A549 (cell line): ENCODE results near the gene COIL. TPM values are rescaled to one million over a fixed set of nuclear protein-coding genes. Genes with fewer than 3 reads are reported as not detected.

Experiments
- ATAC-seq, 2 experiments: fragments of 200-7000 bp in 1 of 2; fragments of >200 bp in 1 of 2; cut with Nextera tagmentation in 1 of 2; cut with Tn5 transposase in 1 of 2; 3 replicates each; pipeline versions ENCODE4 v1.8.0 to v1.9.1; 2018 to 2020; ENCODE audit warnings: mild to moderate bottlenecking in 1 of 2, moderate library complexity in 1 of 2
- CTCF ChIA-PET: fragments of 300-600 bp; sonication (Branson Sonifier 250); formaldehyde crosslinking; extraction: SDS; loops from one replicate; lab custom pipeline; 2021; ENCODE audit warnings: antibody characterized with exemption, inconsistent platforms; lab: Yijun Ruan, JAX
- POLR2A ChIA-PET: fragments of 350-600 bp; formaldehyde crosslinking; extraction: SDS; loops from one replicate; lab custom pipeline; 2021; ENCODE audit warnings: antibody characterized with exemption, inconsistent platforms; lab: Yijun Ruan, JAX
- DNase-seq, 2 experiments: peaks; one replicate each; pipeline versions ENCODE4 v3.0.0 to v3.0.0-alpha.2; 2011 to 2016; ENCODE audit warnings: low read depth in 1 of 2, low spot score in 1 of 2
- FAIRE-seq: peaks from 2 replicates; lab custom pipeline; 2011; peaks lifted over from hg19 to GRCh38; lab: Jason Lieb, UNC
- H3K27ac ChIP-seq, 2 experiments: fragments of >200 bp; sonication (Bioruptor Twin); formaldehyde crosslinking; 3 replicates each; pipeline ENCODE4 v1.5.1; 2016 to 2017
- H3K4me1 ChIP-seq: fragments of >200 bp; sonication (Bioruptor Twin); formaldehyde crosslinking; 3 replicates; pipeline ENCODE4 v1.6.1; 2016
- H3K4me2 ChIP-seq: fragments of >200 bp; sonication (Bioruptor Twin); formaldehyde crosslinking; 3 replicates; pipeline ENCODE4 v1.6.1; 2016
- H3K4me3 ChIP-seq: fragments of >200 bp; sonication (Bioruptor Twin); formaldehyde crosslinking; 3 replicates; pipeline ENCODE4 v1.5.1; 2016
- H3K9me3 ChIP-seq: fragments of >200 bp; sonication (Bioruptor Twin); formaldehyde crosslinking; 3 replicates; pipeline ENCODE4 v1.6.1; 2016
- EP300 ChIP-seq, 2 experiments: fragments of >200 bp; sonication (Bioruptor Twin); formaldehyde crosslinking; IDR thresholded peaks; 2 replicates in 1 of 2; 3 replicates in 1 of 2; pipeline ENCODE4 v1.6.1; 2016 to 2017
- ESRRA ChIP-seq: fragments of 150-350 bp; IDR thresholded peaks from 2 replicates; pipeline ENCODE4 v1.6.1; 2014; ENCODE audit warnings: mild to moderate bottlenecking, low read length, borderline replicate concordance
- FOSB ChIP-seq: fragments of 250-450 bp; sonication (Bioruptor Pico); IDR thresholded peaks from 2 replicates; pipeline ENCODE4 v1.5.0; 2020; ENCODE audit warnings: mild to moderate bottlenecking, moderate library complexity
- FOXS1 ChIP-seq: fragments of 250-450 bp; sonication (Bioruptor Pico); IDR thresholded peaks from 2 replicates; pipeline ENCODE4 v1.5.0; 2020; ENCODE audit warnings: mild to moderate bottlenecking, moderate library complexity
- GATA3 ChIP-seq: IDR thresholded peaks from 2 replicates; pipeline ENCODE4 v1.6.1; 2012; ENCODE audit warnings: borderline replicate concordance
- HOXB5 ChIP-seq: fragments of 250-450 bp; sonication (Bioruptor Pico); IDR thresholded peaks from 2 replicates; pipeline ENCODE4 v1.5.0; 2020; ENCODE audit warnings: mild to moderate bottlenecking, moderate library complexity
- MAZ ChIP-seq: fragments of 150-350 bp; IDR thresholded peaks from 2 replicates; pipeline ENCODE4 v1.6.1; 2014; ENCODE audit warnings: antibody characterized with exemption, low read depth, low read length, borderline replicate concordance
- MYC ChIP-seq: IDR thresholded peaks from 2 replicates; pipeline ENCODE4 v1.6.1; 2012; ENCODE audit warnings: mild to moderate bottlenecking, inconsistent platforms, low read length, improper control_type of control experiment, borderline replicate concordance
- NR3C1 ChIP-seq: fragments of >200 bp; sonication (Bioruptor Twin); formaldehyde crosslinking; IDR thresholded peaks from 3 replicates; pipeline ENCODE4 v1.6.1; 2017
- PHF8 ChIP-seq: fragments of 200-600 bp; sonication (generic); IDR thresholded peaks from 2 replicates; pipeline ENCODE4 v1.6.1; 2016; ENCODE audit warnings: low read depth, mild to moderate bottlenecking, antibody characterized with exemption, moderate library complexity, borderline replicate concordance
- POLR2A ChIP-seq: IDR thresholded peaks from 2 replicates; pipeline ENCODE4 v1.6.1; 2012; ENCODE audit warnings: mild to moderate bottlenecking, low read length
- RAD21 ChIP-seq, 2 experiments: fragments of >200 bp in 1 of 2; sonication (Bioruptor Twin) in 1 of 2; formaldehyde crosslinking in 1 of 2; IDR thresholded peaks in 1 of 2; conservative IDR thresholded peaks in 1 of 2; 2 replicates in 1 of 2; 3 replicates in 1 of 2; pipeline ENCODE4 v1.6.1; 2012 to 2018; ENCODE audit warnings: inconsistent platforms in 1 of 2
- RARB ChIP-seq: fragments of 250-450 bp; sonication (Bioruptor Pico); IDR thresholded peaks from 2 replicates; pipeline ENCODE4 v1.8.0; 2021; ENCODE audit warnings: mild to moderate bottlenecking, moderate library complexity
- RCOR1 ChIP-seq: fragments of 150-350 bp; IDR thresholded peaks from 2 replicates; pipeline ENCODE4 v1.6.1; 2014; ENCODE audit warnings: antibody characterized with exemption, low read length, low read depth
- RFX5 ChIP-seq: fragments of 450-650 bp; IDR thresholded peaks from 2 replicates; pipeline ENCODE4 v1.7.1; 2014; ENCODE audit warnings: antibody characterized with exemption, mild to moderate bottlenecking, moderate library complexity
- RNF2 ChIP-seq: fragments of 200-600 bp; sonication (generic); IDR thresholded peaks from 2 replicates; pipeline ENCODE4 v1.6.1; 2016; ENCODE audit warnings: low read depth, mild to moderate bottlenecking, antibody characterized with exemption, moderate library complexity, borderline replicate concordance
- SMC3 ChIP-seq: fragments of >200 bp; sonication (Bioruptor Twin); formaldehyde crosslinking; IDR thresholded peaks from 3 replicates; pipeline ENCODE4 v1.6.1; 2018; ENCODE audit warnings: inconsistent platforms
- SREBF2 ChIP-seq: fragments of 450-650 bp; IDR thresholded peaks from 2 replicates; pipeline ENCODE4 v1.6.1; 2014; ENCODE audit warnings: mild to moderate bottlenecking, moderate library complexity
- TFCP2L1 ChIP-seq: fragments of 250-450 bp; sonication (Bioruptor Pico); IDR thresholded peaks from 2 replicates; pipeline ENCODE4 v1.5.0; 2021; ENCODE audit warnings: mild to moderate bottlenecking
- ZFP36 ChIP-seq: fragments of 450-650 bp; IDR thresholded peaks from 2 replicates; pipeline ENCODE4 v1.6.1; 2014; ENCODE audit warnings: borderline replicate concordance; ENCODE audit not compliant: partially characterized antibody
- WGBS: methylation state at CpG from one replicate; pipeline ENCODE4 v1.1.6; 2017; ENCODE audit errors: missing lambda C conversion rate; 5-methylcytosine and 5-hydroxymethylcytosine counted together
- polyA plus RNA-seq, 4 experiments: library from polyadenylated mRNA; depleted of rRNA in 3 of 4; stranded (reverse); fragments of >200 nt; fragmentation: RNase III in 1 of 4; extraction: RNeasy Plus Mini Kit Qiagen cat#74134 plus additional on column Dnase treatment in 1 of 4; gene quantifications; 2 replicates in 3 of 4; 3 replicates in 1 of 4; pipeline ENCODE4 v1.2.3, GENCODE V29; 2011 to 2017
- TF ChIP-seq, protein P1 (sequence below): fragments of >200 bp; sonication (Bioruptor Twin); formaldehyde crosslinking; IDR thresholded peaks from 3 replicates; pipeline ENCODE4 v1.6.1; 2016
- TF ChIP-seq, protein P2 (sequence below): fragments of >200 bp; sonication (Bioruptor Twin); formaldehyde crosslinking; IDR thresholded peaks from 3 replicates; pipeline ENCODE4 v1.5.1; 2016
- TF ChIP-seq, protein P3 (sequence below): IDR thresholded peaks from 2 replicates; pipeline ENCODE4 v1.6.1; 2012
- TF ChIP-seq, protein P4 (sequence below): fragments of 250-450 bp; sonication (Bioruptor Pico); IDR thresholded peaks from 2 replicates; pipeline ENCODE4 v1.5.0; 2020; ENCODE audit warnings: low read depth, mild to moderate bottlenecking, moderate library complexity
- TF ChIP-seq, protein P5 (sequence below): fragments of >200 bp; sonication (Bioruptor Twin); formaldehyde crosslinking; IDR thresholded peaks from 2 replicates; pipeline ENCODE4 v1.6.1; 2016
- TF ChIP-seq, protein P6 (sequence below): fragments of 150-350 bp; IDR thresholded peaks from 2 replicates; pipeline ENCODE4 v1.6.1; 2014; ENCODE audit warnings: low read depth, mild to moderate bottlenecking, low read length

The COIL gene
- polyA plus RNA-seq, 2 of the 4 experiments (the other 2 are of a cell fraction), result 16.9 to 20.3 TPM

DNA sequence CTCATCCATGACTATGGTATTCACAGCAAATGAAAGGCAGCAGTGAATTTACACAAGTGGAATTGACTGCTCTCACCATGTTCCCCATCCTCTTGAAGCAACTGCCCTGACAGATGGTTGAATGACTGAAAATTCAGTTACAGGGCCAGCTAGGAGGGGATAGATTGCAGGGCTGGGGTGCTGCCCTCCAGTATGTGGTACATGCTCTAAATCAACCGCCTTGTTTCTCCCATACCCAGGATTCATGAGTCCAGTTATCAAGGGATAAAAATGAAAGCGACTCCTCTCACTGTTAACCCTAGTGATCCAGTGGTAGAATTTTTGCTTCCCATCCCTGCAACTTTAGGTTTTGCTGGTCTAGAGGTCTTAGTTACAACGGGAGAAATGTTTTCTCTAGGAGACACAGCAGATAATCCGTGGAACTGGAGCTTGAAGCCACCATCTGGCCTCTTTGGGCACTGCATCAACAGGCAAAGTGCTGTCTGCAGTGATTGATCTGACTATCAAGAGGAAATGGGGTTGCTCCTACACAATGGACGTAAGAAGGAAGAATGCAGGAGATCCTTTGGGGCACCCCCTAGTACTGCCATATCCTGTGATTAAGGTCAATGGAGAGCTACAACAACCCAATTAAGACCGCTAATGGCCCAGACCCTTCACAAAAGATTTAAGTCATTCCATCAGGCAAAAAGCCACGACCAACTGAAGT lies 49.0 kb upstream of the COIL start (continued):
- no peak for TF ChIP-seq EP300 (IDR thresholded peaks at IDR 0.05)
- TF ChIP-seq RAD21 (conservative IDR thresholded peaks at IDR 0.05 in 1 of 2, IDR thresholded peaks at IDR 0.05 in 1 of 2), result peak; percentile 48 to 65; a peak in 4 of 5 replicates
- peak; percentile 55; the same call in 2 of the 3 replicates for TF ChIP-seq SMC3
- no peak for TF ChIP-seq ESRRA
- peak; percentile 75; the same call in 1 of the 2 replicates for TF ChIP-seq HOXB5
- no peak for TF ChIP-seq MYC
- TF ChIP-seq ZFP36, result no peak
- no peak for TF ChIP-seq RFX5
- TF ChIP-seq SREBF2, result no peak
- no peak for TF ChIP-seq TFCP2L1
- TF ChIP-seq, protein P1, sequence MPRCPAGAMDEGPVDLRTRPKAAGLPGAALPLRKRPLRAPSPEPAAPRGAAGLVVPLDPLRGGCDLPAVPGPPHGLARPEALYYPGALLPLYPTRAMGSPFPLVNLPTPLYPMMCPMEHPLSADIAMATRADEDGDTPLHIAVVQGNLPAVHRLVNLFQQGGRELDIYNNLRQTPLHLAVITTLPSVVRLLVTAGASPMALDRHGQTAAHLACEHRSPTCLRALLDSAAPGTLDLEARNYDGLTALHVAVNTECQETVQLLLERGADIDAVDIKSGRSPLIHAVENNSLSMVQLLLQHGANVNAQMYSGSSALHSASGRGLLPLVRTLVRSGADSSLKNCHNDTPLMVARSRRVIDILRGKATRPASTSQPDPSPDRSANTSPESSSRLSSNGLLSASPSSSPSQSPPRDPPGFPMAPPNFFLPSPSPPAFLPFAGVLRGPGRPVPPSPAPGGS, result no peak

DNA sequence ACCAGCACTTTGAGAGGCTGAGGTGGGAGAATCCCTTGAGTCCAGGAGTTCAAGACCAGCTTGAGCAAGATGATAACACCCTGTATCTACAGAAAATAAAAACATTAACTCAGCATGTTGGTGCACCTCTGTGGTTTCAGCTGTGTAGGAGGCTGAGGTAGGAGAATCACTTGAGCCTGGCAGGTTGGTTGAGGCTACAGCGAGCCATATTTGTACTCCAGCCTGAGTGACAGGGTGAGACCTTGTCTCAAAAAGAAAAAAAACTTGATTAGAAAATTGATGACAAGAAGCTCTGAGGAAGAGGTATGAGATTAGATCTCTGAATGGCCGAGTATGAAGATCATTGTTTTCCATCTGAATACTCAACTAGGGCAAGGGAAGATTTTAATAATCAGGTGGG lies 48.1 kb upstream of the COIL start:
- TF ChIP-seq FOXS1 (CRISPR knock-in tag) (no peak), MAZ (no peak), RNF2 (no peak), SMC3 (no peak), POLR2A (no peak), RARB (no peak), RCOR1 (no peak), FOSB (CRISPR knock-in tag) (no peak), ZFP36 (no peak), GATA3 (no peak), PHF8 (no peak), NR3C1 (no peak)
- TF ChIP-seq, protein P2, sequence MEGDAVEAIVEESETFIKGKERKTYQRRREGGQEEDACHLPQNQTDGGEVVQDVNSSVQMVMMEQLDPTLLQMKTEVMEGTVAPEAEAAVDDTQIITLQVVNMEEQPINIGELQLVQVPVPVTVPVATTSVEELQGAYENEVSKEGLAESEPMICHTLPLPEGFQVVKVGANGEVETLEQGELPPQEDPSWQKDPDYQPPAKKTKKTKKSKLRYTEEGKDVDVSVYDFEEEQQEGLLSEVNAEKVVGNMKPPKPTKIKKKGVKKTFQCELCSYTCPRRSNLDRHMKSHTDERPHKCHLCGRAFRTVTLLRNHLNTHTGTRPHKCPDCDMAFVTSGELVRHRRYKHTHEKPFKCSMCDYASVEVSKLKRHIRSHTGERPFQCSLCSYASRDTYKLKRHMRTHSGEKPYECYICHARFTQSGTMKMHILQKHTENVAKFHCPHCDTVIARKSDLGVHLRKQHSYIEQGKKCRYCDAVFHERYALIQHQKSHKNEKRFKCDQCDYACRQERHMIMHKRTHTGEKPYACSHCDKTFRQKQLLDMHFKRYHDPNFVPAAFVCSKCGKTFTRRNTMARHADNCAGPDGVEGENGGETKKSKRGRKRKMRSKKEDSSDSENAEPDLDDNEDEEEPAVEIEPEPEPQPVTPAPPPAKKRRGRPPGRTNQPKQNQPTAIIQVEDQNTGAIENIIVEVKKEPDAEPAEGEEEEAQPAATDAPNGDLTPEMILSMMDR, result no peak
- TF ChIP-seq, protein P3, sequence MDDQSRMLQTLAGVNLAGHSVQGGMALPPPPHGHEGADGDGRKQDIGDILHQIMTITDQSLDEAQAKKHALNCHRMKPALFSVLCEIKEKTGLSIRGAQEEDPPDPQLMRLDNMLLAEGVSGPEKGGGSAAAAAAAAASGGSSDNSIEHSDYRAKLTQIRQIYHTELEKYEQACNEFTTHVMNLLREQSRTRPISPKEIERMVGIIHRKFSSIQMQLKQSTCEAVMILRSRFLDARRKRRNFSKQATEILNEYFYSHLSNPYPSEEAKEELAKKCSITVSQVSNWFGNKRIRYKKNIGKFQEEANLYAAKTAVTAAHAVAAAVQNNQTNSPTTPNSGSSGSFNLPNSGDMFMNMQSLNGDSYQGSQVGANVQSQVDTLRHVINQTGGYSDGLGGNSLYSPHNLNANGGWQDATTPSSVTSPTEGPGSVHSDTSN, result no peak
- TF ChIP-seq, protein P4, sequence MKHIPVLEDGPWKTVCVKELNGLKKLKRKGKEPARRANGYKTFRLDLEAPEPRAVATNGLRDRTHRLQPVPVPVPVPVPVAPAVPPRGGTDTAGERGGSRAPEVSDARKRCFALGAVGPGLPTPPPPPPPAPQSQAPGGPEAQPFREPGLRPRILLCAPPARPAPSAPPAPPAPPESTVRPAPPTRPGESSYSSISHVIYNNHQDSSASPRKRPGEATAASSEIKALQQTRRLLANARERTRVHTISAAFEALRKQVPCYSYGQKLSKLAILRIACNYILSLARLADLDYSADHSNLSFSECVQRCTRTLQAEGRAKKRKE (CRISPR knock-in tag), result no peak
- TF ChIP-seq, protein P5, sequence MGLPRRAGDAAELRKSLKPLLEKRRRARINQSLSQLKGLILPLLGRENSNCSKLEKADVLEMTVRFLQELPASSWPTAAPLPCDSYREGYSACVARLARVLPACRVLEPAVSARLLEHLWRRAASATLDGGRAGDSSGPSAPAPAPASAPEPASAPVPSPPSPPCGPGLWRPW, result no peak
- TF ChIP-seq, protein P6, sequence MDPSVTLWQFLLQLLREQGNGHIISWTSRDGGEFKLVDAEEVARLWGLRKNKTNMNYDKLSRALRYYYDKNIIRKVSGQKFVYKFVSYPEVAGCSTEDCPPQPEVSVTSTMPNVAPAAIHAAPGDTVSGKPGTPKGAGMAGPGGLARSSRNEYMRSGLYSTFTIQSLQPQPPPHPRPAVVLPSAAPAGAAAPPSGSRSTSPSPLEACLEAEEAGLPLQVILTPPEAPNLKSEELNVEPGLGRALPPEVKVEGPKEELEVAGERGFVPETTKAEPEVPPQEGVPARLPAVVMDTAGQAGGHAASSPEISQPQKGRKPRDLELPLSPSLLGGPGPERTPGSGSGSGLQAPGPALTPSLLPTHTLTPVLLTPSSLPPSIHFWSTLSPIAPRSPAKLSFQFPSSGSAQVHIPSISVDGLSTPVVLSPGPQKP, result no peak
- ChIA-PET POLR2A (no interaction called here), CTCF (interaction anchor here (0.7 to 2.3 kb wide), 8 partner anchors 10 to 189 kb away, joined by 3 to 23 read pairs (median 6); partner anchors contain the start of gene SCPEP1)
- WGBS, result 19% methylated on average over 2 of the region's 2 CpGs
- no peaks in the 10 kb centered on the region for H3K9me3 ChIP-seq
- no peak overlapping the region for H3K4me3 ChIP-seq
- no peak for DNase-seq
- ATAC-seq, result no peak
- no peak for FAIRE-seq
- peaks cover 11% of the 10 kb centered on the region; the same call in 2 of the 3 replicates for H3K4me1 ChIP-seq
- H3K27ac ChIP-seq, result no peak overlapping the region
- H3K4me2 ChIP-seq, result no peak overlapping the region
